ENCODE results near the gene SLCO1C1. TPM values are rescaled to one million over a fixed set of nuclear protein-coding genes. Genes with fewer than 3 reads are reported as not detected.

Gene SLCO1C1
- total RNA-seq, 1 experiment from 2014 or later, result not detected

Other genes starting within 250 kb of the SLCO1C1 start
- not detected in 2 replicates for gene SLCO1B3, start 115.4 kb downstream of the SLCO1C1 start, total RNA-seq (2014; rRNA removed; shearing (Covaris generic))

Measured in SJSA1 (cell line).